ENCODE measurements around the gene FUNDC1.
"Not testable (repeated sequence)": the region's sequence is repeated elsewhere in the genome, so short reads cannot be mapped to it uniquely, and the experiment has no call there.

Gene FUNDC1

DNA sequence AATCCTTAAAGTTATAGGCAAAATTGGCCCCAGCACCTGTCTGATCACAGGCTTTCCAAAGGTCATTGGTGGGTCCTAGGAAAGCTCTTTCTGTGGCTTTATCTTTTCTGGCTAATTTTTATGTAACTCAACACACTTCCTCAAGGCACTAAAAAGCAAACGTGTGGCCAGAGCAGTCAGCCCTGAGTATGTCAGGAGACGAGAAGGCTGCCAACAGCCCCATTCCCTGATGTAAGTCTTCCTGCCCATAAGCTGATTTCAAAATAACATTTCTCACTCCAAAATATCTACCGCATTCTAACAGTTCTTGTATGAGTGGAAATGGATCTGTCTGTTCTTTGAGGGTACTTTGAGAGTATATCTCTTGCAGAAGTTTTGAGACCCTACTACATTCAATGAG lies 25.5 kb upstream of the FUNDC1 start:
- H3K27ac ChIP-seq (ENCODE audit: low read depth, low read length), result no peak overlapping the region
- no peaks in the 10 kb centered on the region for H4K20me1 ChIP-seq (ENCODE audit: control insufficient read depth, insufficient read depth, low read depth, low read length)
- no peak overlapping the region for H3K4me2 ChIP-seq (ENCODE audit: low read length)
- no peak overlapping the region for H3K4me3 ChIP-seq (ENCODE audit: low read length)
- TF ChIP-seq, protein P1, sequence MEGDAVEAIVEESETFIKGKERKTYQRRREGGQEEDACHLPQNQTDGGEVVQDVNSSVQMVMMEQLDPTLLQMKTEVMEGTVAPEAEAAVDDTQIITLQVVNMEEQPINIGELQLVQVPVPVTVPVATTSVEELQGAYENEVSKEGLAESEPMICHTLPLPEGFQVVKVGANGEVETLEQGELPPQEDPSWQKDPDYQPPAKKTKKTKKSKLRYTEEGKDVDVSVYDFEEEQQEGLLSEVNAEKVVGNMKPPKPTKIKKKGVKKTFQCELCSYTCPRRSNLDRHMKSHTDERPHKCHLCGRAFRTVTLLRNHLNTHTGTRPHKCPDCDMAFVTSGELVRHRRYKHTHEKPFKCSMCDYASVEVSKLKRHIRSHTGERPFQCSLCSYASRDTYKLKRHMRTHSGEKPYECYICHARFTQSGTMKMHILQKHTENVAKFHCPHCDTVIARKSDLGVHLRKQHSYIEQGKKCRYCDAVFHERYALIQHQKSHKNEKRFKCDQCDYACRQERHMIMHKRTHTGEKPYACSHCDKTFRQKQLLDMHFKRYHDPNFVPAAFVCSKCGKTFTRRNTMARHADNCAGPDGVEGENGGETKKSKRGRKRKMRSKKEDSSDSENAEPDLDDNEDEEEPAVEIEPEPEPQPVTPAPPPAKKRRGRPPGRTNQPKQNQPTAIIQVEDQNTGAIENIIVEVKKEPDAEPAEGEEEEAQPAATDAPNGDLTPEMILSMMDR (IDR thresholded peaks at IDR 0.05; ENCODE audit: low read depth, low read length, poor library complexity, severe bottlenecking), result no peak
- no peak for TF ChIP-seq EZH2phosphoT487 (IDR thresholded peaks at IDR 0.05; ENCODE audit: borderline replicate concordance, low read length)
- no peaks in the 10 kb centered on the region for H3K9me2 ChIP-seq (replicated peaks; ENCODE audit: control insufficient read depth, low read length)
- no peaks in the 10 kb centered on the region for H3K36me3 ChIP-seq (ENCODE audit: control insufficient read depth, low read length)
- no peaks in the 10 kb centered on the region for H3K4me1 ChIP-seq (ENCODE audit: control insufficient read depth, low read length)
- H3K27me3 ChIP-seq (ENCODE audit: control insufficient read depth, low read length), result no peaks in the 10 kb centered on the region
- no peaks in the 10 kb centered on the region for H3K9me3 ChIP-seq (ENCODE audit: control insufficient read depth, insufficient read depth, low read length)
- no peaks in the 10 kb centered on the region for H3K79me2 ChIP-seq (ENCODE audit: control insufficient read depth, low read length)
- no peaks in the 10 kb centered on the region for H3F3A ChIP-seq (ENCODE audit: control insufficient read depth, insufficient read depth)

DNA sequence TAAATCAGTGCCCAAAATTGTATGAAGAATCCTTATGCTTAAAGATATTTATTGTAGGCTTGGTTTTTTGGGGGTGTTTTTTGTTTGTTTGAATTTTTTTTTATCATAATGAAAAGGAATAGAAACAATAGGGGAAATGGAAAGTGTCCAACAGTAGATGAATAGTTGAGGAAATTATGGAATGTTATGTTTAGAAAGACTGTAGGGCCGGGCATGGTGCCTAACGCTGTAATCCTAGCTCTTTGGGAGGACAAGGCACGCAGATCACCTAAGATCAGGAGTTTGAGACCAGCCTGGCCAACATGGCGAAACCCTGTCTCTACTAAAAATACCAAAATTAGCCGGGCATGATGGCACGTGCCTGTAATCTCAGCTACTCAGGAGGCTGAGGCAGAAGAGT lies 19.2 kb upstream of the FUNDC1 start:
- not testable (repeated sequence) for H3K9me2 ChIP-seq (replicated peaks; ENCODE audit: control insufficient read depth, low read length); H3K27me3 ChIP-seq (ENCODE audit: control insufficient read depth, low read length); H3K4me2 ChIP-seq (ENCODE audit: low read length); H3K36me3 ChIP-seq (ENCODE audit: control insufficient read depth, low read length); H3K4me1 ChIP-seq (ENCODE audit: control insufficient read depth, low read length); H4K20me1 ChIP-seq (ENCODE audit: control insufficient read depth, insufficient read depth, low read depth, low read length); H3K9me3 ChIP-seq (ENCODE audit: control insufficient read depth, insufficient read depth, low read length); H3K27ac ChIP-seq (ENCODE audit: low read depth, low read length); H3K4me3 ChIP-seq (ENCODE audit: low read length); H3K79me2 ChIP-seq (ENCODE audit: control insufficient read depth, low read length); H3F3A ChIP-seq (ENCODE audit: control insufficient read depth, insufficient read depth)

DNA sequence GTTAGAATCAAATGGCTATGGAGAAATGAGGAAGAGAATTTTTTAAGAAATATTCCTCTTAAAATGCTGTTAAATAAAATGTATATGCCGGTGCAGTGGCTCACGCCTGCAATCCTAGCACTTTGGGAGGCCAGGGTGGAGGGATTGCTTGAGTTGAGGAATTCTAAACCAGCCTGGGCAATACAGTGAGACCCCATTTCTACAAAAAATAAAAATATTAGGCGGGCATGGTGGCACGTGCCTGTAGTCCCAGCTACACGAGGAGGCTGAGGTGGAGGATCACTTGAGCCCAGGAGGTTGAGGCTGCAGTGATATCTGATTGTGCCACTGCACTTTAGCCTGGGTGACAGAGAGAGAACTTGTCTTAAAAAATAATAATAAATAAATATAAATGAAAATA lies 7.9 kb upstream of the FUNDC1 start:
- Histone ChIP-seq H3K4me3 (ENCODE audit: low read length) (no peak overlapping the region), H4K20me1 (ENCODE audit: control insufficient read depth, insufficient read depth, low read depth, low read length) (no peaks in the 10 kb centered on the region), H3K36me3 (ENCODE audit: control insufficient read depth, low read length) (no peaks in the 10 kb centered on the region), H3F3A (ENCODE audit: control insufficient read depth, insufficient read depth) (no peaks in the 10 kb centered on the region), H3K79me2 (ENCODE audit: control insufficient read depth, low read length) (no peaks in the 10 kb centered on the region), H3K4me1 (ENCODE audit: control insufficient read depth, low read length) (no peaks in the 10 kb centered on the region), H3K27ac (ENCODE audit: low read depth, low read length) (no peak overlapping the region), H3K9me2 (replicated peaks; ENCODE audit: control insufficient read depth, low read length) (no peaks in the 10 kb centered on the region), H3K9me3 (ENCODE audit: control insufficient read depth, insufficient read depth, low read length) (no peaks in the 10 kb centered on the region), H3K27me3 (ENCODE audit: control insufficient read depth, low read length) (no peaks in the 10 kb centered on the region), H3K4me2 (ENCODE audit: low read length) (no peak overlapping the region)
- no peak for TF ChIP-seq EZH2phosphoT487 (IDR thresholded peaks at IDR 0.05; ENCODE audit: borderline replicate concordance, low read length)
- TF ChIP-seq, protein P1 (IDR thresholded peaks at IDR 0.05; ENCODE audit: low read depth, low read length, poor library complexity, severe bottlenecking), result no peak

DNA sequence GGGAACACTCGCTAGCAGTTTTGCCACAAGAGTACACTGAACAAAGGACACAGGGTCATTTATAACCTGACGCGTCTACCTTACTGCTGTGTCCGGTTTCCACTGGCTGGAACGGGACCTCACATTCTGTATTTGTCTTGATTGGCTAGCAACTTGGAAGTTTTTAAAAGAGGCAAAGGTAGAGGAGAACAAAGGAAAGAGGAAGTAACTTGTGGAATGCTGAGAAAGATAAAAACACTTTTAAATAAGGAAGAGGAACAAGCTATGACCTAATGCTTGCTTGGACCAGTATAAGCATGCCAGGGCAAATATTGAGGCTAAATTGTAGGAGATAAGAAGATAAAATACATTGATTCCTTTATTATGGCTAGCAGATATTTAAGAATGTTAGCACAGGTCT lies 2.8 kb upstream of the FUNDC1 start:
- not testable (repeated sequence) for H3K27ac ChIP-seq (ENCODE audit: low read depth, low read length); H3K9me2 ChIP-seq (replicated peaks; ENCODE audit: control insufficient read depth, low read length)

More for the DNA sequence above, 2.8 kb upstream of the FUNDC1 start:
- H3K9me3 ChIP-seq (ENCODE audit: control insufficient read depth, insufficient read depth, low read length); H3K36me3 ChIP-seq (ENCODE audit: control insufficient read depth, low read length); H3F3A ChIP-seq (ENCODE audit: control insufficient read depth, insufficient read depth); H3K4me2 ChIP-seq (ENCODE audit: low read length); H4K20me1 ChIP-seq (ENCODE audit: control insufficient read depth, insufficient read depth, low read depth, low read length); H3K27me3 ChIP-seq (ENCODE audit: control insufficient read depth, low read length); H3K4me3 ChIP-seq (ENCODE audit: low read length): not testable (repeated sequence)
- Histone ChIP-seq H3K4me1 (ENCODE audit: control insufficient read depth, low read length) (peaks cover 12% of the 10 kb centered on the region), H3K79me2 (ENCODE audit: control insufficient read depth, low read length) (peaks cover 20% of the 10 kb centered on the region)
